GM12865 (cell line): ENCODE data around the gene SLC2A9.

Source experiments
- DNase-seq: peaks from one replicate; pipeline ENCODE4 v3.0.0; 2010; ENCODE audit warnings: low read depth
- H3K4me3 ChIP-seq: 2 replicates; pipeline ENCODE4 v1.5.1; 2011; ENCODE audit warnings: mild to moderate bottlenecking, low read depth, low read length, control low read depth
- CTCF ChIP-seq: IDR thresholded peaks from 2 replicates; pipeline ENCODE4 v1.5.1; 2011; ENCODE audit warnings: low read length, control low read depth, low read depth, inconsistent platforms; ENCODE audit not compliant: insufficient read depth; ENCODE audit errors: missing control alignments

The SLC2A9 gene

GRCh38 chr4:9920029-9920428, 101.3 kb downstream of the SLC2A9 start:
- TF ChIP-seq CTCF = no peak
- H3K4me3 ChIP-seq = no peak overlapping the region
- DNase-seq = no peak

GRCh38 chr4:9919047-9919446, 102.2 kb downstream of the SLC2A9 start:
- H3K4me3 ChIP-seq = no peak overlapping the region
- TF ChIP-seq CTCF = no peak
- DNase-seq = no peak

- DNase-seq = no peak
- H3K4me3 ChIP-seq = no peak overlapping the region
- TF ChIP-seq CTCF = no peak
Measured at GRCh38 chr4:9918484-9918883, 102.8 kb downstream of the SLC2A9 start.

GRCh38 chr4:9916937-9917336, 104.4 kb downstream of the SLC2A9 start:
- TF ChIP-seq CTCF = no peak
- H3K4me3 ChIP-seq = no peak overlapping the region
- DNase-seq = no peak

GRCh38 chr4:9916346-9916745, 105.0 kb downstream of the SLC2A9 start:
- no peak for DNase-seq
- TF ChIP-seq CTCF = no peak
- no peak overlapping the region for H3K4me3 ChIP-seq

GRCh38 chr4:9913846-9914245, 107.5 kb downstream of the SLC2A9 start:
- no peak for DNase-seq
- no peak for TF ChIP-seq CTCF
- no peak overlapping the region for H3K4me3 ChIP-seq

GRCh38 chr4:9906996-9907395, 114.3 kb downstream of the SLC2A9 start:
- TF ChIP-seq CTCF = no peak
- no peak overlapping the region for H3K4me3 ChIP-seq
- DNase-seq = no peak
